Esophagus squamous epithelium (tissue), 4 donors: ENCODE results near the gene HRK.

Source experiments
- POLR2A ChIP-seq, 4 donors: fragments of 450-650 bp; IDR thresholded peaks; one replicate each; pipeline ENCODE4 v1.6.1; 2017; ENCODE audit warnings: antibody characterized with exemption in 4 of 4, mild to moderate bottlenecking in 4 of 4, moderate library complexity in 3 of 4
- TF ChIP-seq, protein P1 (sequence below), 6 experiments: fragments of 450-650 bp in 4 of 6; fragments of 200-600 bp in 2 of 6; sonication (generic) in 2 of 6; IDR thresholded peaks; one replicate each; pipeline ENCODE4 v1.5.1; 2016 to 2019; ENCODE audit warnings: antibody characterized with exemption in 6 of 6, mild to moderate bottlenecking in 4 of 6, moderate library complexity in 4 of 6

DNA sequence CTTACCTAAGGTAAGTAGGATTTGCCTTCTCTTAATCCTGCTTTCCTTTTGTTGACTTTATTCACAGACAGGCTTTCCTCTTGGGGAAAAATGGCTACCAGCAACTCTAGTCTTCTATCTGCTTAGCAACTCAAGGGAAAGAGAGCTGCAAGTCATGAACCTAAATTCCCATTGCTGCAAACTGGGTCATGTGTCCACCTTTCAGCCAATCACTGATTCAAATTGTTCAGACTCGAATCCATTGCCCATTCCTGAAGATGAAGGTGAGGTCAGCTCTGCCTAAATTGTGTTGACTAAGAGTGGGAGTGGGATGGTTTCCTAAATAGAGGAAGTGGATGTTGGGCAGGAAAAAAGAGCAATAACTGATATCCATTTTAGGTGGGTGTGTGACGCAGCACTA lies 37.2 kb upstream of the HRK start:
- no peak for TF ChIP-seq POLR2A (IDR thresholded peaks at IDR 0.05)
- TF ChIP-seq, protein P1, sequence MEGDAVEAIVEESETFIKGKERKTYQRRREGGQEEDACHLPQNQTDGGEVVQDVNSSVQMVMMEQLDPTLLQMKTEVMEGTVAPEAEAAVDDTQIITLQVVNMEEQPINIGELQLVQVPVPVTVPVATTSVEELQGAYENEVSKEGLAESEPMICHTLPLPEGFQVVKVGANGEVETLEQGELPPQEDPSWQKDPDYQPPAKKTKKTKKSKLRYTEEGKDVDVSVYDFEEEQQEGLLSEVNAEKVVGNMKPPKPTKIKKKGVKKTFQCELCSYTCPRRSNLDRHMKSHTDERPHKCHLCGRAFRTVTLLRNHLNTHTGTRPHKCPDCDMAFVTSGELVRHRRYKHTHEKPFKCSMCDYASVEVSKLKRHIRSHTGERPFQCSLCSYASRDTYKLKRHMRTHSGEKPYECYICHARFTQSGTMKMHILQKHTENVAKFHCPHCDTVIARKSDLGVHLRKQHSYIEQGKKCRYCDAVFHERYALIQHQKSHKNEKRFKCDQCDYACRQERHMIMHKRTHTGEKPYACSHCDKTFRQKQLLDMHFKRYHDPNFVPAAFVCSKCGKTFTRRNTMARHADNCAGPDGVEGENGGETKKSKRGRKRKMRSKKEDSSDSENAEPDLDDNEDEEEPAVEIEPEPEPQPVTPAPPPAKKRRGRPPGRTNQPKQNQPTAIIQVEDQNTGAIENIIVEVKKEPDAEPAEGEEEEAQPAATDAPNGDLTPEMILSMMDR (IDR thresholded peaks at IDR 0.05), result no peak
